HG02870 (cell line): Measurements from ENCODE around the gene HMG20B.

ENCODE experiments used
- ATAC-seq: cut with Tn5 transposase; IDR thresholded peaks from one replicate; pipeline ENCODE4 v1.9.1; 2021; ENCODE audit warnings: mild to moderate bottlenecking, moderate library complexity; ENCODE audit not compliant: unreplicated experiment

Gene HMG20B

DNA sequence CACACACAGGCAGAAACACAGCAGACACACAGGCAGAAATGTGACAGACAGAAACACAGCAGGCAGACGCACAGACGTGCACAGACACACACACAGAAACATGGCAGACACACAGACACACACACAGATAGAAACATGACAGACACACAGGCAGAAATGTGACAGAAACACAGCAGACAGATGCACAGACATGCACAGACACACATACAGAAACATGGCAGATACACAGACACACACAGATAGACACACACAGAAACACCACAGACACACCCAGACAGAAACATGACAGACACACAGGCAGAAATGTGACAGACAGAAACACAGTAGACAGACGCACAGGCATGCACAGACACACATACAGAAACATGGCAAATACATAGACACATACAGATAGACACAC, 32.6 kb downstream of the HMG20B start:
- no peak for ATAC-seq

DNA sequence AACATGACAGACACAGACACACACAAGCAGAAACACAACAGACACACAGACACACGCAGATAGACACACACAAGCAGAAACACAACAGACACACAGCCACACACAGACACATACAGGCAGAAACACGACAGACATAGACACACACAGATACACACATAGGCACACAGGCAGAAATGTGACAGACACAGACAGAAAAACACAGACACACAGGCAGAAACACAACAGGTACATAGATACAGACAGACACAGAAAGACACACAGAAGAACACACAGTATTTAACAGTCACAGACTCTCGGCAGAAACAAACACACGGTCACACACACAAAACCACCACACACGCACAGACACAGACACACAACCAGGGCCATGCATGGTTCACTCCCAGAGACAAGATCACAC, 33.0 kb downstream of the HMG20B start:
- no peak for ATAC-seq

DNA sequence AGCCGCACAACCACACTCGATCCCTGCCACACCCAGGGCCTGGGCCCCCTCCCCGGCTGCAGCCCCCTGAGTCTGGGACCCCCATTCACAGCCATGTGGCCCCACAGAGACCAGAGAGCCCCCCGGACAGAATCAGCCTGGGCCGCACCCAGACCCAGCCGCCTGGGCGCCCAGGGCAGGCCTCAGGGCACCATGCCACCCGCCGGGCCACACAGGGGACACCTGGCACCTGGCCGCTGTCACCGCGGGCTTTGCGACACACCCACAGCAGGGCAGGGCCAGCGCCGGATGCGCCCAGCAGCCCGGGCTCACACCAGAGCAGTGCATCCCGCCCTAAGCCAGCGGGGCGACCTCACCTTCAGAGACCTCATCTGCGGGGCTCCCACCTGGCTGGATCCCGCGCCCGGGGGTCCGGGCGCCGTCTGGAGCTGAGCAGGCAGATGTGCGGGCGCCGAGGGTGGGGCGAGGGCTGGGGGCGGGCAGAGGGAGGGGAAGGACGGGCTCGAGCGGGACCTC, 33.5 kb downstream of the HMG20B start:
- no peak for ATAC-seq

DNA sequence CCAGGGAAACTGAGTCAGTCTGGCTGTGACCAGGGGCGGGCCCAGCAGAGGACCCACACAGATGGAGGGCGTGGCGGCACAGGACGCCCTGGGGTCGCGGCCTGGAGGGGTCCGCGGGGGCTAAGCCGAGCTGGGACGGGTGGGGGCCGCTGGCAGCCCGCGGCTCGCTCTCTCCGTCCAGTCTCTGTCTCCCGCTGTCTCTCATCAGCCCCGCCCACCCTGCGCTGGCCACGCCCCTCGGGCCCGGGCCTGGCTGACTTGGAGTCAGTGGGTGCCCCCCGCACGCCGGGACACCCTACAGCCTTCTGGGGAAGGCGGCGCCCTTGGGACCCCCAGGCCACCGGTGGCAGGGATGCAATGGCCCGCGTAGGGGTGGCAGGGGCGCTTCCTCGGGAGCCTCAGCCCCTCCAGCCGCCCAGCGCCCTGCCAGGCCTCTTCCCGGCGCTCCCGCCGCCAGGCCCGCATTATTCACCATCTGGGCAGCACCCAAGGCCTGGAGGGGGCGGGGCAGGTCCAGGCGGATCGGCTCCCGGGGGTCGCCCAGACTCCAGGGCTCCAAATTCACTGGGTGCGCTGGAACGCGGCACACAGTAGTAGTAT, 34.0 kb downstream of the HMG20B start, which contains the start of gene TBXA2R:
Gene TBXA2R (minus strand): TSS at position 186 of the 600 bp plus-strand sequence. CDS start 6,241 bp downstream, outside the sequence.
- ATAC-seq = no peak

DNA sequence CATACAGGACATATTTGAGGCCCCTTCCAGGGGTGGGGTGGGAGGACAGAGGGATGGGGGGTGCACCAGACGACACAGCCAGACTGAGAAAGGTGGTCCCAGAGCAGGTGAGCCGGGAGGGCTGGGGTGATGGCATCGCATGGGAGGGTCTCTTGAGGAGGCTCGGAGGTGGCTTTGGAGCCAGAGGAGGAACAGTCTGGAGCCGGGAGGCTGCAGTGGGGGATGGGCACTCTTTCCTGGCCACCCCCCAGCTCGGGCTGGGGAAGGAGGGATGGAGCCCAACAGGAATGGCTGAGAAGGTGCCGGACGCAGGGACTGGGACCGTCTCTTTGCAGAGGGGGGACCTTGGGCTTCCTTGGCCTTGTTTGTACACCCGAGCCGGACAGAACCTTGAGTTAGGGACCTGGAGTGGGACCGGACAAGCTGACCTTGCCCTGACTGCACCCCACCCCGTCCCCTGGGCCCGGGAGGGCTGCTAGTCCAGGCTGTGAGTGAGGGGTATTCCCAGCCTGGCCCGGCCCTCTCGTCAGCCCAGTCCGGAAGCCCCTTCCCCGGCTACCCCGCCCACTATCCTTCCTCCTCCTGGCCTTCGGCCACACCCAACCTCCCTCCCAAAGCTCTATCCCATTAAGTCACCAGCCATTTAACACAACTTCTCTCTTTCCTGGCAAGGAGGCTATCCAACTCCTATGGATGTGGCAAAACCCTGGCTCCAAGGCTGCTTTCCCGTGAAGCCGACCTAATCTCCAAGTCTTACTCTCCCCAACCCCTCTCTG, 34.7 kb downstream of the HMG20B start:
- ATAC-seq = no peak

DNA sequence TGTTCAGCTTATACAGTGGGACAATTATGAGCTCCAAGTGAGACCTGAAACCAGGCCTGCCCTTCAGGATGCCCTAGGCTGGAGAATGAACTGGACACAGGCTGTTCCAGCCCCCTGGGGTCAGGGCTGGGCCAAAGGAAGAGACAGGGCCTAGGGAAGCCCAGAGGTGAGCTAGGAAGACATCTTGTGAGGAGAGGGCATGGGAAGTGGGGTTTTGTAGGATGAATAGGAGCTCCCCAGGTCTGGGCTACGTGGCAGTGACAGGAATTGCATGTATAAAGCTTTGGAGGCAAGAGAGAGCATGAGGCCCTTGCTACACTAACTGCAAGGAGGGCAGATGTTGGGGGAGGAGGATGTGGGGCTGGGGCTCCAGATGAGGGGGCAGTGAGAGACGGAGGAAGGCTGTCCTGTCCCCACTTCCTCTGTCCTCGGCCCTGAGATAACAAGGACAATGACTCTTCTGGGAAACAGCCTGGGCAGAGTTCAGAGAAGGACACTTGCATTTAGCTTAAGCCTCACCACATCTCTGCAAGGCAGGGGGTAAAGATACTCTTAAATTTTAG, 35.4 kb downstream of the HMG20B start:
- no peak for ATAC-seq

DNA sequence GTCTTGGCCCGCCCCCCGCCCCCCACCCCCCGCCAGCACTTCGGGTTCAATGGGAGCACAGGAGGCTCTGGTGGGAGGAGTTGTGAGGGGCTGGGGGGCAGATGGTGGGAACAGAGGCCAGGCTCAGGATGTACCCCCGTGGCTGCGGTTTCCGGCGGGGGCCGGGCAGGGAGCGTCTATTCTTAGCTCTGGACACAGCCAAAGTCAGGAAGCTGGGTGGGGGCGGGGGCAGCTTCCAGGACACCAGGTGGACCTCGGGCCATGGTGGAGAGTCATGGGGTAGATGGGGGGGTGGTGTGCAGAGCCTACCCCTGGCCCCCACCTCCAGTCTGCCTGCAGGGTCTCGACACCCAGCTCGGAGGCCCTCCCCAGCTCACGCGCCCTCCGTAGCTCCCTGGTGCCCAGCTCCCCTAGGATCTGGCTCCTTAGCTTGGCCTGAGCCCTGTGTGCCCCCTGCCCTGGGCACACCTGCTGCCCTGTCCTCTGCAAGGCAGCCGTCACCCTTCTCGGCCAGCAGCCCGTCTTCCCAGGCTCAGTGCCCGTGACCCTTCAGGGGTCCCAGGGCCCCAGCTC, 36.1 kb downstream of the HMG20B start:
- ATAC-seq = no peak

DNA sequence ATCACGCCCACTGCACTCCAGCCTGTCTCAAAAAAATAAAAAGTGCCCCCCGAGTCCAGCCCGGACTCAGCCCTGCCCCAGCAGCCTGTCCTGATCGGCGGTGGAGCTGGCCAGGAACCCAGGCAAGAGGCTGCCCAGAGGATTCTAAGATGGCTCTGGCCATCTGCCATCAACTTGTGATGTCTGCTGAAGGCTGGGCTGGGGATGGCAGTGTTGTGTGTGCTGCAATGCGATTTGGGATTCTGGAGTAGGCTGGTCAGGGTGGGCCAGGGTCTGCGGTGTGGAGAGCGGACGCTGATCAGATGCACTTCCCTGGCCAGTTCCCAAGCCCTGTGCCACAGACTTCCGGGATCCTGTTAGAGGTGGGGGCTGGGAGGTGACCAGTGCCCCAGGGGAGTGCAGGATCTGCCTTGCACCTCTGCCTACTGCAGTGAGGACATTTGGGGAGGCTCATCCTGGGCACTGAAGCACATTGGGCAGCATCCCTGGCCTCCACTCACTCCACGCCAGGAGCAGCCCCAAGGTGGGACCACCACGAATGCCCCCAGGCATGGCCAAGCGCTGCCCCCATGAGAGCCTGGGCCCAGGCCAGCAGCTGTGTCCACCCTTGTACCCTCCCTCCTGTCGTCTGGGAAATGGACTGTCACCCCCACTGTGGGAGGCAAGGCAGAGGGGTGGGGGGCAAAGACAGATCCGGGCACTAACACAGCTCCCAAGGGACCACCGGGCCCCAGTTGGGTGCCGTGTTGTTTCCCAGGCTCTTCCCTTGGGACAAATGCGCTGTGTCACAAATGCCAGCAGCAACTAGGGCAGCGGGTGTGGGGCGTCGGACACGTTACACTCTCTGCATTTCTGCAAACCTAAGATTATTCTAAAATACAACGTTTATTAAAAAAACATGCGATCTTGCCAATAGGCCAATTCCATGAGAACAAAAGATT, 37.3 kb downstream of the HMG20B start:
- ATAC-seq = no peak

DNA sequence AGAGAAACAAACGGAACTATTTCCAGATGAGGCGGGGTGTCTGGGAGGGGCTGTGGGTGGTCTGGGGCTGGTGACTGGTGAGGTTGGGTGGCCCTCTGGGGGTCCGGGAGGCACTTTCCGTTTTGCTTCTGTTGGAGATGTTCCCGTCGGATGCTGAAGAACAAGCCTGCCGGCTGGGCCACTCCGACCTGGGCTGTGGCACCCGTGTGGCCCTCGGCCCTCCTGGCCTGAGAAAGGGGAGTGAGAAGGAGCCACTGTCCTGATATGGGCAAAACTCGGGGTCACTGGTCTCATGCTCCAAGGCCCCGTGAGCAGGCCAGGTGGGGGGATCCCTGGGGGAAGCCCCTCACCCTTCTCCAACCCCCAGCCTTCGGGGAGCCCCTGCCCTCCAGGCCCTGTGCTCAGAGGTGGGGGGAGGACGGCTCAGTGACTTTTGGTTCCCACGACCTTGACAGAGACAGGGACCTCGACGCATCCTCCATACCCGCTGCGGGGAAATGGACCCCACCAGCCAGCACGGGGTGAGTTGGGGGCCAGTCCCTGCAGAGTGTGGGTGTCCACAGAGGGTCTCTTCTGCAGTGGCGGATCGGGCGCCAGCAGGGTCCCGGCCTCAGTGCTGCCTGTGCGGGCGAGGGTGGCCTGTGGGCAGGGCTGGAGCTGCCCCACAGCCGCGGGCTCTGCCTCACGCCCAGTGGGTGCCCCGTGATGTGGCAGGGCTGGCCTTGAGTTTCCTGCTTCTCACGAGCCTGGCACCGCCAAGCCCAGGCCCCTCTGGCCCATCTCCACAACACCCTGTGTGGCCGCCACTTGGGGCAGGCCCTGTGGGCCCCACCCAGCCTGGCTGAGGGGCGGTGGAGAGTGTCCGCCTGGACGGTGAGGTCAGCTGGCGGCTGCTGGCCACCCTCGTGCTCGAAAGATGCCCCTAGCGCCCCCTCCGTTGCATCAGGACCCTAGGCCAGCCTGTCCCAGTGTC, 38.3 kb downstream of the HMG20B start:
- ATAC-seq = no peak

DNA sequence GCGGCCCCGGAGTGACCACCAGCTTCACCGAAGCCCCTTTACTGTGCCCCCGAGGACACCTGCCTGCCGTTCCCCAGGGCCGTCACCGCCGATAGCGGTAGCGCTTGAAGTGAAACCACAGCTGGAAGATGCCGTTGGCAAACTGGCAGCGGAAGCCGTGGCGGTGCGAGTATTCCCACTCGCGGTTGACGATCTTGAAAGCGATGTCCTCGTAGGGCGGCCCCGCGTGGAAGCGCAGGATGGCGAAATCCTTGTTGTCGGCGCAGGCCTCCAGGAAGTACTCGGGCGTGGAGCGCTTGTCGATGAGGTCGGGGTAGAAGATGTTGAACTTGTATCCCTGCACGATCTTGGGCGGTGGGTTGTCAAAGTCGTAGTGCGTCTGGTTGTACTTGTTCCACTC, 39.1 kb downstream of the HMG20B start:
- ATAC-seq = no peak

DNA sequence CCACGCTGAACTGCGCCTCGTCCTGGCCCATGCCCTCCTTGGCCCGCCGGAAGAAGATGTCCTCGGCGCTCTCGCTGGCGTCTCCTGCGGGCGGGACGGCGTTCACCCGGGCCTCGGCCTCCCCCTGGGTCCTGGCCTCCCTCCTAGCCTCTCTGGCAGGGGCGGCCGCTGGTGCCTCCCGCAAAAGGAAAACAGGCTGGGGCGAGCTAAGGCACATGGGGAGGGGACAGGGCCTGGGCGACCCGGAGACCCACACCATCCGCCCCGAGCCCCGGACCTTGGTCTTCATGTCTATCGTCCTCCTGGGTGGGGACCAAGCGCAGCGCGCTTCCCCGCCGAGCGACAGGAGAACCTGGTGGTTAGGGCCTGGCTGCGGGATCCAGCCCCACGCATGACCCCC, 39.6 kb downstream of the HMG20B start:
- no peak for ATAC-seq

DNA sequence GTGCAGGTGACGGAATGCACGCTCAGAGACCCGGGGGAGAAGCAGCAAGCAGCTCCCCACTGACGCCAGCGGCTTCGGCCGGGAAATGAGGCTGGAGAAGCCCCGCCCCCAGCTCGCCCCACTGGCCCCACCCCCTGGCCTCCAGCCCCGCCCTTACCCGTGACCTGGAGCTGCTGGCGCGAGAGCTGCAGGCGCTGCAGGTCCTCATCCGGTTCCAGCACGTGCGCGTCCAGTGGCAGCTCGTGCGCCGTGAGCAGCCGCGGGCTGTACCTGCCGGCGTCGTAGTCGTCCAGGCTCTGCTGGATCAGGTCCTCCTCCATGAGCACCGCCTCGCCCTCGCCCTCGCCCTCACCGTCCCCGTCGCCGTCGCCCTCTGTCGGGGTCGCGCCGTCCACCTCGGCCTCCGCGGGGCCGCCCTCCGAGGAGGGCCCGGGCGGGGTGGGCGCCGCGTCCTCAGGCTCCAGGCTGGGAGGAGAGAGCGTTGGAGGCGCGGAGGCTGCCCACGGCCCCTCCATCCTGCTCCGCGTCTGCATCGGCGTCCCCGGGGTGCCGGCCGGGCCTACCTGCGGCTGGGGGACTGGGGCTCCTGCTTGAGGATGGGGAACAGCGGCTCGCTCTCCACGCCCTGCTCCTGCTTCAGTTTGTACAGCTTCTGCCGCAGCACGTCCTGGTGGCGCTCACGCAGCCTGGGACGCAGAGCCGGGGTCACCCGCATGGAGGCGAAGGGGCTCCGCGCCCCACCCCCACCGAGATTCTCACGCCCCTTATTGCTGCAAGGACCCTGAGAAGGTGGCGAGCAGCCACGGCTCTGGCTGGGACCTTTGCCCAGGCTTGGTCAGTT, 40.4 kb downstream of the HMG20B start:
- no peak for ATAC-seq

DNA sequence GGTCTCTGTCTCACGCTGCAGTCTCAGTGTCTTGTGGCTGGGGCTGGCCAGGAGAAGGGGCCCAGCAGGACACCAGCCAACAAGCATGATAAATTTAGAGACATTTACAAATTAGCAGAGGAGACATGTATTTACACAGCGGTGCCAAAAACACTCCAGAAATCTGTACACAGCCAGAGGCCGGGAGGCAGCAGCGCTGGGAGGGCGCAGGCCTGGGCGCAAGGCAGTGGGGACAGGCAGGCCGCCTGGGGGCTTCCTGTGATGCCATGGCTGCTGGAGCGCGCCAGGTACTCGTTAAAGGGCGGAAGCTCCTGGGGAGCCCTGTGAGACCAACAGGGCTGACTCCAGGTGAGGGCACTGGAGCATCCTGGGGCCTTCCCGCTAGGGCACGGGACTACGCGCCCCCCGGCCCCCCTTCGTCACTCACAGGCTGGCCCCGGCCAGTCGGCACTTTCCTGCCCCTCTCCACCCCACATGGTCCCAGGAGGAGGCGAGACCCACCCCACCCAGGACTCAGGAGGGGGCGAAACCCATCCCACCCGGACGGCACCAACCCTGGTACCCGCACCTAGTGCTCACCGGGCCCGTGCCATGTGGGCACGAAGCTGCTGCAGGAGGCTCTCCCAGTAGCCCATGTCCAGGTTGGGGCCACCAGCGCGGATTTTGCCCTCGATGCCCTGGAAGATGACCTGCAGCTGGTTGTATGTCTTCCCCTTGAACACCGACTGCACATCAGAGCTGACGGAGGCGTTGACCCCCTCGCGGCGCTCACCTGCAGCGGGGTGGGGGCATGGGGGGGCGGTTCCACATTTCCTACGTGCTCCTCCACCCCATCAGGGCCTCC, 41.3 kb downstream of the HMG20B start:
- no peak for ATAC-seq

DNA sequence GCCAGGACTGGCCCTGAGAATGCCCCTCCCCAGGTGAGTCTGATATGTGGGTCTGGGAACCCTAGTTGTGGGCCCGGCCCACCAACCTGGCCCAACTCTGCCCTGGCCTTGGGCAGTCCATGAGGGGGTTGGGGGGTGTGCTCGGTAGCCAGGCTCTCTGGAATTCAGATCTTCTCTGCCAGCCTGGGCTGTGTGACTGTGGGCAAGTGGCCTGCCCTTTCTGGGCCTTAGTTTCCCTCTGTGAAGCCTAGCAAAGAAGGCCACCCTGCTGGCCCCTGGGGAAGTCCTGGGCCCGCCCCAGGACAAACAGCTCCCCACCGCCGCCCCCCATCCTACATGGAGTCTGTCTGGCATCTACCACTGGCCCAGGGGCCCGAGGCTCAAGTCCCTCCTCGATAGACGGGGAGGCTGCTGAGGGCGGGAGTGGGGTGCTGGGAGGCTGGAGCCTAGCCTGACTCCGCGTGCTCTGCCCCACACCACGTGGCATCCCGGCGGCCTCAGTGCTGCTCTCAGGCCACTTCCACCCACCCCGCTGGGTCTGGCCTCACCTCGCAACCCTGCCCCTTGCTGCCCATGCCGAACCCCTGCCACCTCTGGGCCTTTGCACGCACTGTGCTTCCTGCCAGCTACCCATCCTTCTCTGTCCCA, 42.2 kb downstream of the HMG20B start:
- no peak for ATAC-seq

DNA sequence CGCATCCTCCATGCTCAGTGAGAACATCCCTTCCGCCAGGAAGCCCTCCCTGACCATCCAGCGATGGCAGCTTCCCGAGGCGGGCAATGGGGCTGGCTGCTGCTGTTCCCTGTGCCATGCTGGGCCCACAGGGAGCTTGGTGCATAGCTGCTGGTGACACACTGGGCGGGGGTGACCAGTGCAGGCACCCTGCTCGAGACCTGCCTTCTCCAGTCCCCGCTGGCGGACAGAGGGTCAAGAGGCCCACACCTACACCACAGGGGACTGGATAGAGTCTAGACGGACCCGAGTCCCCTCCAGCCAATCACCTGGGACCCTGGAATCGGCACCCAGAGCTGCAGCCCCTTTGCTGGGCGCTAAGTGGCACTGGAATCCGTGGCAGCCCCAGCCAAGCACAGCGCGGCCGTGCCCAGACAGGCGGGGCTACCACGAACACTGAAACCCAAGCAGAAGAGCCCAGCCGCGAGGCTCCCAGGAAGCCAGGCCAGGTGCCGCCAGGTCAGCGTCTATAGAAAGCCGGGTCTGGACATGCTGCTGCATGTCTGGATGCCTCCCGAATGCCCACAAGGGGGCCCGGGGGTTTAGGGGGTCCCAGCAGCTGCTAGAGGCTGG, 42.9 kb downstream of the HMG20B start:
- no peak for ATAC-seq

DNA sequence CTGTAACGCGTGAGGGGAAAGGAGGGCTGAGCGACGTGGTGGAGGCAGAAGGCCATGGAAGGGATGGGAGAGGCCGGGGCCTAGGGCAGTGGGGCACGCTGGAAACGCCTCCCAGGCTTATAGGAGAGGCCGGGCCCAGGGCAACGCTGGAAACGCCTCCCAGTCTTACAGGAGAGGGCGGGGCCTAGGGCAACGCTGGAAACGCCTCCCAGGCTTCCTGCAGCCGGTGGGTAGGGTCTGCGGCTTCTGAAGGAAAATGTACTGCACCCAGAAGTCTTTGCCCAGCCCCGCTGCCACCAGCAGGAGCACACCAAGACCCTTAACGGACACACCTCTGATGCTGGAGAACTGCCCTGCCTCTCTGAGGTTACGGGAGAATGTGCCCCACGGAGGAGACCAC, 44.7 kb downstream of the HMG20B start:
- ATAC-seq = no peak
